ENCODE results near the gene GLYAT.

The GLYAT gene

GRCh38 chr11:58731819-58732218 lies at the start of gene GLYAT:
GLYAT (minus strand) TSS chr11:58731943; CDS start chr11:58724496, 7,447 bp downstream.
- TF ChIP-seq CTCF (conservative IDR thresholded peaks at IDR 0.05; ENCODE audit: low read length): no peak
- H3K4me3 ChIP-seq (ENCODE audit: low read length): no peak within 1 kb of the TSS
- DNase-seq (ENCODE audit: low read depth): no peak

- no peak for TF ChIP-seq CTCF (conservative IDR thresholded peaks at IDR 0.05; ENCODE audit: low read length)
- no peak overlapping the region for H3K4me3 ChIP-seq (ENCODE audit: low read length)
- no peak for DNase-seq (ENCODE audit: low read depth)
Observed at GRCh38 chr11:58781345-58781744, 49.6 kb upstream of the GLYAT start.

- no peak for DNase-seq (ENCODE audit: low read depth)
- no peak overlapping the region for H3K4me3 ChIP-seq (ENCODE audit: low read length)
- no peak for TF ChIP-seq CTCF (conservative IDR thresholded peaks at IDR 0.05; ENCODE audit: low read length)
Observed at GRCh38 chr11:58780578-58780977, 48.8 kb upstream of the GLYAT start.

GRCh38 chr11:58776891-58777710 lies 45.4 kb upstream of the GLYAT start:
- no peak overlapping the region for H3K4me3 ChIP-seq (ENCODE audit: low read length)
- DNase-seq (ENCODE audit: low read depth): no peak
- TF ChIP-seq CTCF (conservative IDR thresholded peaks at IDR 0.05; ENCODE audit: low read length): no peak

GRCh38 chr11:58775066-58775708 lies 43.4 kb upstream of the GLYAT start:
- no peak for DNase-seq (ENCODE audit: low read depth)
- H3K4me3 ChIP-seq (ENCODE audit: low read length): no peak overlapping the region
- TF ChIP-seq CTCF (conservative IDR thresholded peaks at IDR 0.05; ENCODE audit: low read length): no peak

- DNase-seq (ENCODE audit: low read depth): no peak
- no peak overlapping the region for H3K4me3 ChIP-seq (ENCODE audit: low read length)
- no peak for TF ChIP-seq CTCF (conservative IDR thresholded peaks at IDR 0.05; ENCODE audit: low read length)
Observed at GRCh38 chr11:58774164-58774593, 42.4 kb upstream of the GLYAT start.

- no peak for TF ChIP-seq CTCF (conservative IDR thresholded peaks at IDR 0.05; ENCODE audit: low read length)
- no peak overlapping the region for H3K4me3 ChIP-seq (ENCODE audit: low read length)
- no peak for DNase-seq (ENCODE audit: low read depth)
Observed at GRCh38 chr11:58773337-58773736, 41.6 kb upstream of the GLYAT start.
